ENCODE data around the gene HAGH.

- no peak for TF ChIP-seq POLR2AphosphoS5 (IDR thresholded peaks at IDR 0.05; ENCODE audit: low read depth, low read length)
- no peak for TF ChIP-seq POLR2A (IDR thresholded peaks at IDR 0.05; ENCODE audit: low read depth, low read length)
Observed at GRCh38 chr16:1787322-1788094, 39.1 kb downstream of the HAGH start.
